GM10266 (cell line): ENCODE results near the gene FXYD6.

Experiments
- DNase-seq: peaks from one replicate; pipeline ENCODE4 v3.0.0; 2012; ENCODE audit errors: extremely low spot score
- CTCF ChIP-seq: IDR thresholded peaks from 2 replicates; pipeline ENCODE4 v1.5.1; 2012; ENCODE audit warnings: mild to moderate bottlenecking, low read depth; ENCODE audit not compliant: control insufficient read depth, insufficient read depth; ENCODE audit errors: missing control alignments

FXYD6 gene

GRCh38 chr11:117839380-117839881 is 37.0 kb downstream of the FXYD6 start:
- no peak for TF ChIP-seq CTCF
- no peak for DNase-seq

- no peak for DNase-seq
- no peak for TF ChIP-seq CTCF
Observed at GRCh38 chr11:117838901-117839300, 37.6 kb downstream of the FXYD6 start.

- DNase-seq = no peak
- no peak for TF ChIP-seq CTCF
Observed at GRCh38 chr11:117837791-117838190, 38.7 kb downstream of the FXYD6 start.

- no peak for TF ChIP-seq CTCF
- no peak for DNase-seq
Observed at GRCh38 chr11:117837070-117837776, 39.2 kb downstream of the FXYD6 start.

- no peak for DNase-seq
- no peak for TF ChIP-seq CTCF
Observed at GRCh38 chr11:117836077-117836960, 40.1 kb downstream of the FXYD6 start.

- no peak for DNase-seq
- no peak for TF ChIP-seq CTCF
Observed at GRCh38 chr11:117835576-117835975, 40.9 kb downstream of the FXYD6 start.
